Activated naive CD8-positive, alpha-beta T cell (primary cell): Measurements from ENCODE around the gene ZNF594.
"Not testable (repeated sequence)": the region's sequence is repeated elsewhere in the genome, so short reads cannot be mapped to it uniquely, and the experiment has no call there.

ENCODE experiments used
- H3K27ac Mint-ChIP-seq: one replicate; pipeline ENCODE4 v1.8.0; 2021; ENCODE audit warnings: mixed read lengths
- H3K27me3 Mint-ChIP-seq: one replicate; pipeline ENCODE4 v1.8.0; 2021; ENCODE audit warnings: mixed read lengths
- H3K36me3 Mint-ChIP-seq: one replicate; pipeline ENCODE4 v1.8.0; 2021; ENCODE audit warnings: mixed read lengths
- H3K4me1 Mint-ChIP-seq: one replicate; pipeline ENCODE4 v1.8.0; 2021; ENCODE audit warnings: low read depth, mixed read lengths
- H3K4me3 Mint-ChIP-seq: one replicate; pipeline ENCODE4 v1.8.0; 2021; ENCODE audit warnings: mild to moderate bottlenecking, mixed read lengths
- H3K9me3 Mint-ChIP-seq: one replicate; pipeline ENCODE4 v1.8.0; 2021; ENCODE audit warnings: low read depth, mixed read lengths

The ZNF594 gene

GRCh38 chr17:5135131-5135712 lies 56.4 kb downstream of the ZNF594 start:
- not testable (repeated sequence) for H3K4me3 Mint-ChIP-seq, H3K27me3 Mint-ChIP-seq, H3K4me1 Mint-ChIP-seq, H3K36me3 Mint-ChIP-seq, H3K9me3 Mint-ChIP-seq, H3K27ac Mint-ChIP-seq

GRCh38 chr17:5134571-5134970 lies 57.1 kb downstream of the ZNF594 start:
- not testable (repeated sequence) for H3K27ac Mint-ChIP-seq, H3K4me1 Mint-ChIP-seq, H3K4me3 Mint-ChIP-seq, H3K36me3 Mint-ChIP-seq, H3K27me3 Mint-ChIP-seq, H3K9me3 Mint-ChIP-seq

- H3K27ac Mint-ChIP-seq, H3K4me3 Mint-ChIP-seq, H3K9me3 Mint-ChIP-seq, H3K36me3 Mint-ChIP-seq, H3K4me1 Mint-ChIP-seq, H3K27me3 Mint-ChIP-seq: not testable (repeated sequence)
Observed at GRCh38 chr17:5133961-5134360, 57.7 kb downstream of the ZNF594 start.

- no peaks in the 10 kb centered on the region for H3K27me3 Mint-ChIP-seq
- H3K36me3 Mint-ChIP-seq, result no peaks in the 10 kb centered on the region
- H3K9me3 Mint-ChIP-seq, result no peaks in the 10 kb centered on the region
- no peak overlapping the region for H3K4me3 Mint-ChIP-seq
- no peak overlapping the region for H3K27ac Mint-ChIP-seq
- H3K4me1 Mint-ChIP-seq, result no peaks in the 10 kb centered on the region
Observed at GRCh38 chr17:5133311-5133710, 58.4 kb downstream of the ZNF594 start.

- H3K27ac Mint-ChIP-seq, H3K27me3 Mint-ChIP-seq, H3K4me3 Mint-ChIP-seq: not testable (repeated sequence)
Observed at GRCh38 chr17:5132503-5133225, 59.0 kb downstream of the ZNF594 start.

GRCh38 chr17:5131799-5132502 lies 59.7 kb downstream of the ZNF594 start:
- H3K4me1 Mint-ChIP-seq, H3K36me3 Mint-ChIP-seq, H3K27ac Mint-ChIP-seq, H3K4me3 Mint-ChIP-seq, H3K9me3 Mint-ChIP-seq, H3K27me3 Mint-ChIP-seq: not testable (repeated sequence)

More at GRCh38 chr17:5132503-5133225, 59.0 kb downstream of the ZNF594 start:
- not testable (repeated sequence) for H3K4me1 Mint-ChIP-seq, H3K36me3 Mint-ChIP-seq, H3K9me3 Mint-ChIP-seq

- Mint-ChIP-seq H3K27ac (no peak overlapping the region), H3K27me3 (peaks cover 4% of the 10 kb centered on the region), H3K36me3 (no peaks in the 10 kb centered on the region), H3K4me3 (no peak overlapping the region), H3K4me1 (no peaks in the 10 kb centered on the region), H3K9me3 (no peaks in the 10 kb centered on the region)
Observed at GRCh38 chr17:5131146-5131715, 60.4 kb downstream of the ZNF594 start.

GRCh38 chr17:5130687-5131086 lies 61.0 kb downstream of the ZNF594 start:
- not testable (repeated sequence) for H3K27ac Mint-ChIP-seq, H3K36me3 Mint-ChIP-seq, H3K27me3 Mint-ChIP-seq, H3K9me3 Mint-ChIP-seq, H3K4me1 Mint-ChIP-seq, H3K4me3 Mint-ChIP-seq

- H3K27me3 Mint-ChIP-seq, H3K27ac Mint-ChIP-seq, H3K9me3 Mint-ChIP-seq, H3K4me1 Mint-ChIP-seq, H3K4me3 Mint-ChIP-seq, H3K36me3 Mint-ChIP-seq: not testable (repeated sequence)
Observed at GRCh38 chr17:5130261-5130660, 61.4 kb downstream of the ZNF594 start.

- H3K36me3 Mint-ChIP-seq, H3K27me3 Mint-ChIP-seq, H3K27ac Mint-ChIP-seq, H3K9me3 Mint-ChIP-seq, H3K4me1 Mint-ChIP-seq, H3K4me3 Mint-ChIP-seq: not testable (repeated sequence)
Observed at GRCh38 chr17:5129770-5130169, 61.9 kb downstream of the ZNF594 start.
